H9 (cell line): ENCODE data around the gene PLEKHA7. TPM values are rescaled to one million over a fixed set of nuclear protein-coding genes. Genes with fewer than 3 reads are reported as not detected.

ENCODE experiments used
- DNase-seq: peaks from one replicate; pipeline ENCODE4 v3.0.0-alpha.2; 2017
- H2AFZ ChIP-seq: one replicate; pipeline ENCODE4 v1.6.1; 2013; ENCODE audit warnings: mild to moderate bottlenecking, low read length, control low read depth, moderate library complexity
- H2AK5ac ChIP-seq: 2 replicates; pipeline ENCODE4 v1.6.1; 2013; ENCODE audit warnings: low read length, control low read depth, mixed read lengths; ENCODE audit not compliant: insufficient read length
- H2BK120ac ChIP-seq: one replicate; pipeline ENCODE4 v1.6.1; 2013; ENCODE audit warnings: low read depth, mild to moderate bottlenecking, low read length, control low read depth, inconsistent platforms; ENCODE audit not compliant: poor library complexity, severe bottlenecking
- H2BK12ac ChIP-seq: 2 replicates; pipeline ENCODE4 v1.6.1; 2013; ENCODE audit warnings: low read length, control low read depth, mixed read lengths, low read depth; ENCODE audit not compliant: insufficient read length
- H2BK15ac ChIP-seq: 2 replicates; pipeline ENCODE4 v1.6.1; 2013; ENCODE audit warnings: low read depth, low read length, control low read depth
- H2BK20ac ChIP-seq: one replicate; pipeline ENCODE4 v1.6.1; 2013; ENCODE audit warnings: low read depth, mild to moderate bottlenecking, low read length, control low read depth, inconsistent platforms; ENCODE audit not compliant: poor library complexity, severe bottlenecking
- H2BK5ac ChIP-seq: 2 replicates; pipeline ENCODE4 v1.6.1; 2013; ENCODE audit warnings: low read length, control low read depth, mixed read lengths; ENCODE audit not compliant: insufficient read length
- H3K14ac ChIP-seq: 2 replicates; pipeline ENCODE4 v1.6.1; 2013; ENCODE audit warnings: low read length, control low read depth; ENCODE audit not compliant: insufficient read depth
- H3K18ac ChIP-seq: 2 replicates; pipeline ENCODE4 v1.6.1; 2013; ENCODE audit warnings: low read depth, mild to moderate bottlenecking, mixed read lengths, low read length, control low read depth; ENCODE audit not compliant: insufficient read length
- H3K23ac ChIP-seq: 2 replicates; pipeline ENCODE4 v1.6.1; 2013; ENCODE audit warnings: low read length, control low read depth, mixed read lengths, low read depth; ENCODE audit not compliant: insufficient read length
- H3K23me2 ChIP-seq: 2 replicates; pipeline ENCODE4 v1.6.1; 2013; ENCODE audit warnings: low read depth, mild to moderate bottlenecking, mixed read lengths, low read length, control low read depth; ENCODE audit not compliant: insufficient read length, poor library complexity, severe bottlenecking
- H3K27ac ChIP-seq: 2 replicates; pipeline ENCODE4 v1.5.1; 2013; ENCODE audit warnings: low read length, control low read depth, mixed read lengths, low read depth; ENCODE audit not compliant: insufficient read length
- H3K27me3 ChIP-seq: 2 replicates; pipeline ENCODE4 v1.6.1; 2013; ENCODE audit warnings: low read length, control low read depth, inconsistent platforms; ENCODE audit not compliant: insufficient read depth
- H3K4ac ChIP-seq: 2 replicates; pipeline ENCODE4 v1.6.1; 2013; ENCODE audit warnings: low read depth, mild to moderate bottlenecking, control low read depth, inconsistent platforms, low read length, moderate library complexity
- H3K4me1 ChIP-seq: 2 replicates; pipeline ENCODE4 v1.6.1; 2013; ENCODE audit warnings: low read length, control low read depth, inconsistent platforms; ENCODE audit not compliant: insufficient read depth
- H3K4me2 ChIP-seq: 2 replicates; pipeline ENCODE4 v1.6.1; 2013; ENCODE audit warnings: low read length, control low read depth, mixed read lengths; ENCODE audit not compliant: insufficient read length, insufficient read depth
- H3K56ac ChIP-seq: 2 replicates; pipeline ENCODE4 v1.6.1; 2013; ENCODE audit warnings: low read depth, mild to moderate bottlenecking, mixed read lengths, low read length, control low read depth; ENCODE audit not compliant: insufficient read length
- H3K79me1 ChIP-seq: 2 replicates; pipeline ENCODE4 v1.6.1; 2013; ENCODE audit warnings: low read depth, mild to moderate bottlenecking, moderate library complexity, low read length, control low read depth, inconsistent platforms; ENCODE audit not compliant: insufficient read depth, poor library complexity, severe bottlenecking
- H3K79me2 ChIP-seq: 2 replicates; pipeline ENCODE4 v1.6.1; 2013; ENCODE audit warnings: low read length, control low read depth, inconsistent platforms; ENCODE audit not compliant: insufficient read depth
- H3K9ac ChIP-seq: 2 replicates; pipeline ENCODE4 v1.6.1; 2013; ENCODE audit warnings: low read length, control low read depth, mixed read lengths; ENCODE audit not compliant: insufficient read length; ENCODE audit errors: extremely low read depth
- H3K9me3 ChIP-seq: one replicate; pipeline ENCODE4 v1.6.1; 2013; ENCODE audit warnings: low read depth, low read length, inconsistent platforms; ENCODE audit not compliant: control insufficient read depth
- H3T11ph ChIP-seq: one replicate; pipeline ENCODE4 v1.6.1; 2013; ENCODE audit warnings: mild to moderate bottlenecking, low read length, control low read depth, inconsistent platforms
- H4K20me1 ChIP-seq: one replicate; pipeline ENCODE4 v1.6.1; 2013; ENCODE audit not compliant: control insufficient read depth, insufficient read length, insufficient read depth
- H4K5ac ChIP-seq: 2 replicates; pipeline ENCODE4 v1.6.1; 2013; ENCODE audit warnings: low read depth, mild to moderate bottlenecking, mixed read lengths, low read length, control low read depth; ENCODE audit not compliant: insufficient read length
- H4K8ac ChIP-seq: replicated peaks from 2 replicates; pipeline ENCODE4 v1.6.1; 2013; ENCODE audit warnings: low read length, control low read depth, mixed read lengths, low read depth; ENCODE audit not compliant: insufficient read length
- H4K91ac ChIP-seq: 2 replicates; pipeline ENCODE4 v1.6.1; 2013; ENCODE audit warnings: low read depth, mild to moderate bottlenecking, moderate library complexity, mixed read lengths, low read length, control low read depth; ENCODE audit not compliant: insufficient read length
- H3K27ac Mint-ChIP-seq, 3 experiments: 2 replicates in 2 of 3; 3 replicates in 1 of 3; pipeline ENCODE4 v1.8.0; 2020 to 2021; ENCODE audit warnings: mixed read lengths in 3 of 3, mild to moderate bottlenecking in 1 of 3, moderate library complexity in 1 of 3
- H3K27me3 Mint-ChIP-seq: 2 replicates; pipeline ENCODE4 v1.8.0; 2021; ENCODE audit warnings: low read depth, mild to moderate bottlenecking, moderate library complexity, mixed read lengths
- H3K36me3 Mint-ChIP-seq, 3 experiments: 2 replicates in 2 of 3; 3 replicates in 1 of 3; pipeline ENCODE4 v1.8.0; 2020 to 2021; ENCODE audit warnings: low read depth in 3 of 3, mixed read lengths in 3 of 3; ENCODE audit not compliant: insufficient read depth in 1 of 3
- H3K4me1 Mint-ChIP-seq, 2 experiments: 2 replicates each; pipeline ENCODE4 v1.8.0; 2020; ENCODE audit warnings: mixed read lengths in 2 of 2
- H3K4me3 Mint-ChIP-seq, 2 experiments: 2 replicates in 1 of 2; 3 replicates in 1 of 2; pipeline ENCODE4 v1.8.0; 2020 to 2021; ENCODE audit warnings: mild to moderate bottlenecking in 2 of 2, mixed read lengths in 2 of 2, moderate library complexity in 1 of 2
- H3K9me3 Mint-ChIP-seq, 2 experiments: 2 replicates in 1 of 2; 3 replicates in 1 of 2; pipeline ENCODE4 v1.8.0; 2020; ENCODE audit warnings: mild to moderate bottlenecking in 2 of 2, mixed read lengths in 2 of 2, moderate library complexity in 1 of 2
- CTCF ChIP-seq: fragments of 200-600 bp; sonication (generic); conservative IDR thresholded peaks from 3 replicates; pipeline ENCODE4 v1.8.0; 2021; ENCODE audit warnings: antibody characterized with exemption, mild to moderate bottlenecking
- WGBS: extraction: QIAGEN DNeasy Blood & Tissue Kit; methylation state at CpG from one replicate; pipeline ENCODE4 v1.1.7; 2013; ENCODE audit warnings: missing lambda C conversion rate, low lambda C conversion rate, mixed read lengths; ENCODE audit not compliant: insufficient read length; ENCODE audit errors: extremely low coverage; 5-methylcytosine and 5-hydroxymethylcytosine counted together
- total RNA-seq: library from RNA; stranded (reverse); gene quantifications from 2 replicates; pipeline ENCODE4 v1.2.1, GENCODE V29; 2021

The PLEKHA7 gene
- total RNA-seq, 1 experiment from 2014 or later: 21.0 TPM

- H3K4me3 Mint-ChIP-seq: no peak overlapping the region
- H3K36me3 Mint-ChIP-seq: peaks cover 41 to 57% (median 56%) of the 10 kb centered on the region in 3 experiments
- Histone ChIP-seq H2AFZ (no peak overlapping the region), H3K14ac (no peak overlapping the region), H3K56ac (no peak overlapping the region), H3K79me2 (peaks cover 28% of the 10 kb centered on the region), H3K4ac (no peak overlapping the region), H3K79me1 (no peaks in the 10 kb centered on the region), H3K18ac (no peak overlapping the region), H4K8ac (no peak overlapping the region), H3K4me1 (no peaks in the 10 kb centered on the region; the same call in 1 of the 2 replicates), H3T11ph (no peak overlapping the region), H2BK20ac (no peak overlapping the region), H2BK5ac (no peak overlapping the region), H3K27ac (no peak overlapping the region), H3K9me3 (no peaks in the 10 kb centered on the region), H2AK5ac (no peak overlapping the region), H2BK12ac (no peak overlapping the region), H3K27me3 (no peaks in the 10 kb centered on the region), H2BK120ac (no peak overlapping the region), H4K5ac (no peak overlapping the region), H3K23ac (no peak overlapping the region), H2BK15ac (no peak overlapping the region), H3K4me2 (no peak overlapping the region), H3K23me2 (peaks cover 5% of the 10 kb centered on the region), H4K20me1 (no peaks in the 10 kb centered on the region), H3K9ac (no peak overlapping the region), H4K91ac (no peak overlapping the region)
- no peak for TF ChIP-seq CTCF
- peaks cover 2 to 4% of the 10 kb centered on the region in 2 experiments; a peak in 3 of 5 replicates for H3K9me3 Mint-ChIP-seq
- H3K27me3 Mint-ChIP-seq: no peaks in the 10 kb centered on the region
- no peak for DNase-seq
- no CpG with 5 or more reads among the region's 4 CpGs for WGBS
- H3K27ac Mint-ChIP-seq: 0 out of 7 replicates have a peak overlapping the region, but pooled peaks of 1 of the 3 experiments have one; percentile 33
- H3K4me1 Mint-ChIP-seq: peaks cover 21% of the 10 kb centered on the region in 2 experiments
Measured at GRCh38 chr11:16743478-16743877, 270.7 kb downstream of the PLEKHA7 start.
